ENCODE data around the gene ADAMTSL1.

DNA sequence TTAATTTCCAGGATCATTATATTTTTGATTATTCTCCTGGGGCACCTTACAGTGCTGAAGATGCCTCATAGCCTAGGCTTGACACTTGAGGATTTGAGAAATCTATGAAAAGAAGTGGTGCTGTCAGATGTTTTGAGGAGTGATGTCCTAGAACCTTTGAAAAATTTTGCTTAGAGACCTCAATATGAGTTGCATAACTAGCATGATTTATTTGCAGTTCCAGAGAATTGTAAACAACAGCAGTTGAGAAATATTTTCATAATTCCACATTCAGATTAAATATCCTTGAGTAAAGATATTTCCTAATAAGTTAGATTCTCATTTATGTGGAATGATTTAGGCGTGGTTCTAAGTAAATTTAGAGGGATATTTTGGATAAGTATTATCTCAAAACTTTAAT lies 225.8 kb downstream of the ADAMTSL1 start:
- no peak for TF ChIP-seq ZBTB21 (CRISPR knock-in tag; IDR thresholded peaks at IDR 0.05)
- TF ChIP-seq ZKSCAN8 (CRISPR knock-in tag; IDR thresholded peaks at IDR 0.05; ENCODE audit: borderline replicate concordance): no peak

Measured in HepG2 (cell line).